ENCODE results near the gene ANO6. TPM values are rescaled to one million over a fixed set of nuclear protein-coding genes. Genes with fewer than 3 reads are reported as not detected.

Gene ANO6
- total RNA-seq, 1 donor from 2014 or later = 46.2 TPM

DNA sequence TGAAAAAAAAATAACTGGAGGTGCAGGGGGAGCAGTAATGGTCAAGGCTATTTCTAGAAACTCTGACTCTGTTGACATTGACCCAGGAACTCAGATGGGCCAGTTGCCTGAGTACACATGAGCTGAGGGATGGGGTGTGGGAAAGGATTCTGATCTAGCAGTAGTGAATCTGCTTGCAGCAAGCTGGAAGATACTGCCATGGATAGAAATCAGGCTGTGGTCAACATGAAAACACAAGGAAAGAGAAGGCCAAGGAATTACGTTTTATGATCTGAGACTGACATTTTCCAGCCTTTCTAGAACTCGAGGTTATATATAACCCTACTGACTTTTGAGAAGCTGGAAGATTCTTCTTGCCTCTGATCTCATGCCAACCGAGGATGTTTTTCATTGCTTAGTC is 90.0 kb downstream of the ANO6 start:
- intact Hi-C loops (cut with micrococcal nuclease) = no loop called here
- no peak for DNase-seq
- no peaks in the 10 kb centered on the region for H3K27me3 ChIP-seq (ENCODE audit: low read depth)
- peaks cover 89% of the 10 kb centered on the region for H3K4me1 ChIP-seq
- H3K36me3 ChIP-seq = no peaks in the 10 kb centered on the region
- no peaks in the 10 kb centered on the region for H3K9me3 ChIP-seq (replicated peaks)
- H3K27ac ChIP-seq (replicated peaks) = peak overlapping the region; percentile 38
- TF ChIP-seq, protein P1, sequence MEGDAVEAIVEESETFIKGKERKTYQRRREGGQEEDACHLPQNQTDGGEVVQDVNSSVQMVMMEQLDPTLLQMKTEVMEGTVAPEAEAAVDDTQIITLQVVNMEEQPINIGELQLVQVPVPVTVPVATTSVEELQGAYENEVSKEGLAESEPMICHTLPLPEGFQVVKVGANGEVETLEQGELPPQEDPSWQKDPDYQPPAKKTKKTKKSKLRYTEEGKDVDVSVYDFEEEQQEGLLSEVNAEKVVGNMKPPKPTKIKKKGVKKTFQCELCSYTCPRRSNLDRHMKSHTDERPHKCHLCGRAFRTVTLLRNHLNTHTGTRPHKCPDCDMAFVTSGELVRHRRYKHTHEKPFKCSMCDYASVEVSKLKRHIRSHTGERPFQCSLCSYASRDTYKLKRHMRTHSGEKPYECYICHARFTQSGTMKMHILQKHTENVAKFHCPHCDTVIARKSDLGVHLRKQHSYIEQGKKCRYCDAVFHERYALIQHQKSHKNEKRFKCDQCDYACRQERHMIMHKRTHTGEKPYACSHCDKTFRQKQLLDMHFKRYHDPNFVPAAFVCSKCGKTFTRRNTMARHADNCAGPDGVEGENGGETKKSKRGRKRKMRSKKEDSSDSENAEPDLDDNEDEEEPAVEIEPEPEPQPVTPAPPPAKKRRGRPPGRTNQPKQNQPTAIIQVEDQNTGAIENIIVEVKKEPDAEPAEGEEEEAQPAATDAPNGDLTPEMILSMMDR (IDR thresholded peaks at IDR 0.05; ENCODE audit: borderline replicate concordance) = no peak
- no peak overlapping the region for H3K4me3 ChIP-seq

DNA sequence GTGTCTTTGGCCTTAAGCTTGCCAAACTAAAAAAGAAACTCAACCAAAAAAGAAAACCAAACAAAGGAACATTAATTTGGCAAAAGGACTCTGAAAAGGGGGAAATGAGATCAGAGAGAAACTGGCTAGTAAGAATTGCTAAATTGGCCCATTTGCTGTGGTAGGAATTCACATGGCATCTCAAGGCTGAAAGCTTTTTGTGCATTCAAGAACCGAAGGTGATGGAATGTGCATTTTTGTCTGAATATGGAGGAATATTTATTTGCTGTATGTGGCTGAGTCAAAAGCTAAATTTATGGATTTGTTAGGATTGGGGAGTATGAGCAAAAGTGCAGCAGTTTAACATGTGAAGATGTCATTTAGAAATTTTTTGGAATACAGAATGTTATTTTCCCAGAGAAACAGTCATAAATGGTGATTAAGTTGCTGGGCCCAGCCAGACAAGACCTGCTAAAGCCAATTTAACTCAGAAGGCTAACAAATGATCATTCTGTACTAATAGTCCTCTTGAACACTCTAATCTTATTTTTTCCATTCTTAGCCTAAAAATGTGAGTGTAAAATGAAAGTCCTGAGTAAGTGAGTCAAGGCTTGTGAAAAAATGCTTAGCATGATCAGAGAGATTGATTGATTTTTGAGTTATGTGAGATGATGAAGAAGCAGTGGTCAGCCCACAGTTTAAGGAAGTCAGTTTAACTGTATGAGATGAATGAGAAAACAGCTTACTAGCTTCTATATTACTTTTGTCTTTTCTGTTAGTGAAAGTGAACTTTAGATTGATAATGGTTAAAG is 94.1 kb downstream of the ANO6 start:
- intact Hi-C loops (cut with micrococcal nuclease) = no loop called here
- H3K9me3 ChIP-seq (replicated peaks) = no peaks in the 10 kb centered on the region
- H3K36me3 ChIP-seq = peaks cover 7% of the 10 kb centered on the region
- TF ChIP-seq, protein P1 (IDR thresholded peaks at IDR 0.05; ENCODE audit: borderline replicate concordance) = no peak
- H3K4me3 ChIP-seq = no peak overlapping the region
- H3K4me1 ChIP-seq = peaks cover 60% of the 10 kb centered on the region
- DNase-seq = no peak
- H3K27me3 ChIP-seq (ENCODE audit: low read depth) = no peaks in the 10 kb centered on the region
- peak overlapping the region; percentile 70 for H3K27ac ChIP-seq (replicated peaks)

DNA sequence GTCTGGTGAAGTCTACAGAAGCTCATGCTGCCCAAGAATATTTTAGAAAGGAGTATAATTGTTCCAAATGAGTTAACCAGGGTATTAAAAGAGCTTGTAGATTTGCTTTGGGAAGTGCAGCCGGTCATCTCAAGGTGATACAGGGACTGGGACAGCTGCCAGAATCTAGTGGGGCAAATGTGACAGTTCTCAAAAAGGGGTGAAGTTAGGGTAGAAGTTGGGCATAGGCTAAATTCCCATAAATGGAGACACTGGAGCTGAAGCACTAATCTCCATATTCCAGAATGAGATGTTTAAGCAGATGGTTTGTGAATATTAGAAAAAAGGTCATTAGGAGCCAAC is 94.7 kb downstream of the ANO6 start:
- no peaks in the 10 kb centered on the region for H3K9me3 ChIP-seq (replicated peaks)
- intact Hi-C loops (cut with micrococcal nuclease) = no loop called here
- H3K4me1 ChIP-seq = peaks cover 59% of the 10 kb centered on the region
- H3K27ac ChIP-seq (replicated peaks) = peak overlapping the region; percentile 70
- TF ChIP-seq, protein P1 (IDR thresholded peaks at IDR 0.05; ENCODE audit: borderline replicate concordance) = no peak
- no peaks in the 10 kb centered on the region for H3K27me3 ChIP-seq (ENCODE audit: low read depth)
- no peak overlapping the region for H3K4me3 ChIP-seq
- peak; percentile 22 for DNase-seq
- peaks cover 8% of the 10 kb centered on the region for H3K36me3 ChIP-seq

DNA sequence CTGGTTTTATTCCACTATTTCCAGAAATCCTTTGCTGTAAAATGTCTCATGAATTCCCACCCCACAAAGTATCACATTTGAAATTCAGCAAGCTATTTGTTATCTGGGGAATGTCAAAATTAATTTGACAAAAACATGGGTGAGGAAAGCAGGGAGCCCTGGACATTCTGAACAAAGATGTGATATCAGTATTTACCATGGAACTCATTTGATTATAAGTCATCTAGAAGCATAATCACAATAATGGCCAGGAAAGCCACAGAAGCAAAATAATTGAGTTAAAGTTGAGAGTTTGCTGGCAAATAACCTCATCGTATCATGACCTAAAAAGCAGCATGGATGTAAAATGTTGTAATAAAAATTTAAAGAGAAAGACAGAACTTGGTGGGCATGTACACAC is 96.1 kb downstream of the ANO6 start:
- intact Hi-C loops (cut with micrococcal nuclease) = no loop called here
- TF ChIP-seq, protein P1 (IDR thresholded peaks at IDR 0.05; ENCODE audit: borderline replicate concordance) = no peak
- Histone ChIP-seq H3K4me1 (peaks cover 46% of the 10 kb centered on the region), H3K27ac (replicated peaks) (peak overlapping the region; percentile 1), H3K36me3 (peaks cover 16% of the 10 kb centered on the region), H3K4me3 (no peak overlapping the region), H3K9me3 (replicated peaks) (no peaks in the 10 kb centered on the region), H3K27me3 (ENCODE audit: low read depth) (no peaks in the 10 kb centered on the region)
- DNase-seq = no peak

DNA sequence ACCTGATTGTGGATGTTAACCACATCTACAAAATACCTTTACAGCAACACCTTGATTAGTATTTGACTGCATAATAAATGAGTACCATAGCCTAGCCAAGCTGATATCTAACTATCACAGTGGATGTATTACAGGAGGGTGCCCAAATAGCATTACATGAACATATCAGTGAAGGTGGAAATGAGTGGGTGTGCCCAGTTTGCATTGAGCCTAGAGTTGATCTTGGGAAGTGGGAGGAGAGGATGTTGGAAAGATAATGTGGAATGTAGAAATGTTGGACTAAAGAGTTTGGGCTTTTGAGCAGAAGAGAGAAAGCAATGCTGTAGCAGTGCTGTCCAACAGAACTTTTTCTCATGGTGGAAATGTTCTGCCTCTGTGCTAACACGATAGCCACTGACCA is 98.9 kb downstream of the ANO6 start:
- Histone ChIP-seq H3K4me1 (peaks cover 27% of the 10 kb centered on the region), H3K4me3 (no peak overlapping the region), H3K27ac (replicated peaks) (no peak overlapping the region), H3K36me3 (peaks cover 16% of the 10 kb centered on the region), H3K27me3 (ENCODE audit: low read depth) (no peaks in the 10 kb centered on the region), H3K9me3 (replicated peaks) (peaks cover 4% of the 10 kb centered on the region)
- intact Hi-C loops (cut with micrococcal nuclease) = no loop called here
- TF ChIP-seq, protein P1 (IDR thresholded peaks at IDR 0.05; ENCODE audit: borderline replicate concordance) = no peak
- no peak for DNase-seq

All from left ventricle myocardium inferior (tissue), 1 donor.